Measurements from ENCODE around the gene ELFN2. TPM values are rescaled to one million over a fixed set of nuclear protein-coding genes. Genes with fewer than 3 reads are reported as not detected.

The ELFN2 gene
- total RNA-seq, 1 experiment from 2014 or later, result 0.07 TPM

DNA sequence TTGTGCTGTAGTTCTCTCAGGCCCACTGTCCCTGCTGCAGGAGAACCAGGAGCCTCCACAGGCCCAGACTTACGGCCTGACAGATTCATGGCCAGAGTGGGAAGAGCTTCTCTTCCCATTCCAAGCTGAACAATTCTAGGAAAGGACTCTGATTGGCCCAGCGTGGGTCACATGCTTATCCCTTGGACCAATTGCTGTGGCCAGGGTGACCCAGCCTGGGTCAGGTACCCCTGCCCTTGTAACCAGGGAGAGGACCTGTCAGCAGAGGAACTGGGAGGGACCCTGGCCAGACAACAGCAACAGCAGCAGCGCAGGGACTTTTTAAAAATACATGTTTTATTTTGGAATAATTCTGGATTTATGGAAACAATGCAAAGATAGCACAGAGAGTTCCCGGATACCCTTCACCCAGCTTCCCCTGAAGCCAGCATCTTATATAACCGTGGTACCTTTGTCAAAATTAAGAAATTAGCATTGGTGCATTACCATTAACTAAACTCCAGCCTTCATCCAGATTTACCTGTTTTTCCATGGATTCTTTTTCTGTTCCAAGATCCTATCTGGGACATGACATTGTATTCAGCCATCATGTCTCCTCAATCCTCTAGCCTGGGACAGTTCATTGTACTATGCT is 8.8 kb upstream of the ELFN2 start:
- peaks cover 7% of the 10 kb centered on the region; the same call in 1 of the 2 replicates for H3K9me3 ChIP-seq
- H3K27me3 ChIP-seq, result peaks cover 4% of the 10 kb centered on the region; the same call in 1 of the 2 replicates
- no peak overlapping the region for H3K4me3 ChIP-seq
- no peak for DNase-seq
- no peaks in the 10 kb centered on the region for H3K36me3 ChIP-seq

DNA sequence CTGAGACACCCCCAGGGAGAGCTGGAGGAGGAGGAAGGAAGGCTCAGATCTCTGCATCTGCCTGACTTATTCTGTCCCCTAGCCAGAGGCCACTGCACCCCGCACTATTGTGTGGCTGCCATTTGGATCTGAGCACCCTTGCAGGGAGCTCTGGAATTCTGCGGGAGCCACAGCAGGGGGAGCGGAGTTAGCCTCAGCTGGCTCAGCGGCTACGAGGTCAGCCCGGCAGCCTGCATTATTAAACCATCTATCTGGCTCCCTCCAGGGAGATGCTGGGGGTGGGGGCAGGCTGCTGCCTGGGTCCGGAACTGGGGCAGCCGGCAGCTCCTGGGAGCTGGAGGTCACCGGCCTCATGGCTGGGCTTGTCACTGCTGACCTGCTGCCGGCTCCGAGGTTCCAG is 6.5 kb upstream of the ELFN2 start:
- DNase-seq, result no peak
- no peaks in the 10 kb centered on the region for H3K27me3 ChIP-seq
- peaks cover 7% of the 10 kb centered on the region; the same call in 1 of the 2 replicates for H3K9me3 ChIP-seq
- H3K36me3 ChIP-seq, result no peaks in the 10 kb centered on the region
- no peak overlapping the region for H3K4me3 ChIP-seq

DNA sequence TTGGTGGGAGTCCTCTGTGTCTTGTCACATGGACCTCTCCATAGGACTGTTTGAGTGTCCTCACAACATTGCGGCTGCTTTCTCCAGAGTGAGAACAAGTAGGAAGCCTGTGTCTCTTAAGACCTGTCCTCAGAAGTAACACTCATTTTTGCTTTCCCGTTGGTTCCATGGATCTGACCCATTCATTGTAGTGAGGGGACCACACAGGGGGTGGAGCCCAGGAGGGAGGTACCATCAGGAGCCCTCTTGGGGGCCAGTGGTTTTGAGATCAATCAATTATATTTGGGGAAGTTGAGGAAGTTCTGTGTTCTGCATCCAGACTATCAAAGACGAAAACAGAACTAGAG is 5.4 kb upstream of the ELFN2 start:
- Histone ChIP-seq H3K27me3 (peaks cover 9% of the 10 kb centered on the region; the same call in 1 of the 2 replicates), H3K9me3 (peaks cover 7% of the 10 kb centered on the region; the same call in 1 of the 2 replicates), H3K4me3 (no peak overlapping the region), H3K36me3 (no peaks in the 10 kb centered on the region)
- DNase-seq, result no peak

DNA sequence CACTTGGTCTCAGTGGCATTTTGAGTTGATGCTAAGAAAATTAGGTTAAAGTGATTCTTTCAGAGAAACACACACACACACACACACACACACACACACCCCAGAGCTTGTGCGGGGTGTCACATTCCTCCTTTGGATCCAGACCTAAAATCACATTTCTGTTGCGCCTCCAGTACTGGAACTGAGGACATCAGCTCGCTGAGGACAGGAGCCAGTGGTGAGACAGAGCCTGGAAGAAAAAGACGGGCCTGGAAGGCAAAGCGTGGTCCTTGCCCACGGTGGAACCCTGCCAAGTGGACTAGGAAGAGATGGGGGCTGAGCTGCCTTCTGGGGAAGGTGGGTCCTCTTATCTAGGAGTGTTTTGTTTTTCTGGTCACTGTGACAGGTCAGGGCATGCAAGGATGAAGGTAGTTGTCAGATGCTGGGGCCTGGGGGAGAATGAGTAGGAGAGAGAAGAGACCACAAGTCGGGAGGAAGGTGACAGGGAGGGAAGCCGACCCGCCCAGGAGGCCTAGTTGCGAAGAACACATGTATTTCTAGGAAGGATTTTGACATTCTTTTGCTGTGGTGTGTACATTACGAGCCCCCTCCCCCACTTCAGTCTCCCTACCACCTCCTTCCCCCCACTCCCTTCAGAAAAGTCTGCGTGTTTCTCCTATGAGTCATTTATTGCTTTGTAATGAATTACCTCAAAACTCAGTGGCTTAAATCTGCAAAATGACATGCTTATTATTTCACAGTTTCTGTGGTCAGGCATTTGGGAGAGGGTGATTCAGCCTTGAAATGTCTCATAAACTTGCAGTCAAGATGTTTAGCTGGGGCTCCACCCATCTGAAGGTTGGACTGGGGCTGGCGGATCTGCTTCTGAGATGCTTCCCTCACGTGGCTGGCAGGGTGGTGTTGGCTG is 4.8 kb upstream of the ELFN2 start:
- Histone ChIP-seq H3K4me3 (no peak overlapping the region), H3K9me3 (peaks cover 7% of the 10 kb centered on the region; the same call in 1 of the 2 replicates), H3K27me3 (peaks cover 11% of the 10 kb centered on the region), H3K36me3 (no peaks in the 10 kb centered on the region)
- DNase-seq, result peak; percentile 51

DNA sequence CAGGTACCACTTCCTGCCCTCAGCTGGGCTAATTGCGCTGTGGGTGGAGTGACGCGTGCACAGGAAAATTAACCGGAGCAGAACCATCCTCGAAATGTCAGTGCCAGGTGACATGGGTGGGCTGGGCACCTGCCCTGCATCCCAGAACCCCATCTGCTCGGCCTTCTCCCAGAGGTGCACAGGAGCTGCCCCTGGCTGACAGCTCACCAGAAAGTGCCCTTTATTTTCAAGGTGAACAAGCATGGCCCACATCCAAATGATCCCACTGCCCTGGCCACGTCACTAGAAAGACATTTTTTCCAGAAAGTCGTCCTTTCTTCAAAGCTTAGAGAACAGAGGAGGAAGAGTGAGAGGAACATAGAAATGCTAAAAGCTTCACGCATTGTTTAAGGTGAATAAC is 4.1 kb upstream of the ELFN2 start:
- H3K36me3 ChIP-seq, result no peaks in the 10 kb centered on the region
- peaks cover 15% of the 10 kb centered on the region for H3K27me3 ChIP-seq
- H3K4me3 ChIP-seq, result no peak overlapping the region
- peaks cover 7% of the 10 kb centered on the region; the same call in 1 of the 2 replicates for H3K9me3 ChIP-seq
- DNase-seq, result no peak

DNA sequence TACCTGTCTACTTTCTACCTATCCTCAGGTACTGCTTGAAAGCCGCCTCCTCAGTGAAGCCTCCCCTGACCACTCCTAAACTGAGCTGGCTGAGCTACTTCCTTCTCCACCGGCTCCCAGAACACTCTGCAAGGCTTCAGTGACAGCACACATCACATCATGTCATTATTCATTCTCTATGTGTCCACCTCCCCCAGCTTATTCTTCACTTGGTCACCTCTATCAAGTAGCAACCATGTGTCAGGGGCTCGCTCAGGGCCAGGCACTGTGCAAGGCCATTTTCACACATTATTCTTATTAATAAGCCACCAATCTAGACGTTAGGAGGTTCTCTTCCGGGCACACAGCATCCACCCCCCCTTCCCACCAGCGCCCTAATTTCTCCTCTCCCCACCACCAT is 3.7 kb upstream of the ELFN2 start:
- DNase-seq, result no peak
- Histone ChIP-seq H3K27me3 (peaks cover 17% of the 10 kb centered on the region), H3K9me3 (peaks cover 7% of the 10 kb centered on the region; the same call in 1 of the 2 replicates), H3K36me3 (no peaks in the 10 kb centered on the region), H3K4me3 (no peak overlapping the region)

DNA sequence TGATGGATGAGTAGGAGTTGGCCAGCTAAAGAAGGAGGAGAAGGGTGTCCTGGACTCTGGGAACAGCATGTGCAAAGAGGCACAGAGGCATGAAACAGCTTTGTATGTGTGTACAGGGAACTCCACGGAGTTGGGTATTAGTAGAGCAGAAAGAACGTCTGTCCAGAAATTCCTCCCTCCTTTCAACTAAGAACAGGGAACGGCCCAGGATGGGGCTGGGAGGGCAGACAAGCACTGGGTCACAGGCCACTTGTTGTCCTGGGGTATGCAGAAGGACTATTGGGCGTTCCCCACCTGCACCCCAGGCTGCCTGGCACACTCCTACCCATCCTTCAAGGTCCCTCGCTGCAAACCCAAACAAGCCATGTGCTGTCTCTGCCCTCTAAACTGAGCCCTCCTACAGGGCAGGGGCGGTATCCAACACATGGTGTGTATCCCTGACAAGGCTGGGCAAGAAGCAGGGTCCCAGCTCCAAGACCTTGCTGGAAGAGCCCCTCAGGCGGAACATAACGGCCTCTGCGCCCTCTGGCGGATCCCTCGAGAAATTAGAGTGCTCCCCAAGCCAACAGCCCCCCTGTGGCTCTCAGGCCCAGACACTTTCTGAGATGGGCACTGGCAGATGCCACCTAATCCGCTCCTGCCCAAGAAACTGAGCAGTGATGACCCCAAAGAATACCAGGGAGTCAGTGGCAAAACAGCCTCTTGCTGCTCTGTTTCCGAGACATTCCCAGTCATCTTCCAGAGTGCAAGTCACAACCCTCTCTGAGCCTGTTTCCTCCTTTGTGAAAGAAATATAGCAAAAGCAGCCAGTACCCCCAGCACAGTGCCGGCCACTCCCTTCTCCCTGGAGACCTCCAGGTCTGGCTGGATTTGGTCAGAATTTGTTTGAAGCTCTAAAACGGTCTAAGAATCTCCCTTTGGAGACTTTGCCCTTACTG is 1.6 kb upstream of the ELFN2 start:
- H3K27me3 ChIP-seq, result peaks cover 18% of the 10 kb centered on the region
- H3K36me3 ChIP-seq, result no peaks in the 10 kb centered on the region
- no peak overlapping the region for H3K4me3 ChIP-seq
- DNase-seq, result peak; percentile 47
- peaks cover 7% of the 10 kb centered on the region; the same call in 1 of the 2 replicates for H3K9me3 ChIP-seq

DNA sequence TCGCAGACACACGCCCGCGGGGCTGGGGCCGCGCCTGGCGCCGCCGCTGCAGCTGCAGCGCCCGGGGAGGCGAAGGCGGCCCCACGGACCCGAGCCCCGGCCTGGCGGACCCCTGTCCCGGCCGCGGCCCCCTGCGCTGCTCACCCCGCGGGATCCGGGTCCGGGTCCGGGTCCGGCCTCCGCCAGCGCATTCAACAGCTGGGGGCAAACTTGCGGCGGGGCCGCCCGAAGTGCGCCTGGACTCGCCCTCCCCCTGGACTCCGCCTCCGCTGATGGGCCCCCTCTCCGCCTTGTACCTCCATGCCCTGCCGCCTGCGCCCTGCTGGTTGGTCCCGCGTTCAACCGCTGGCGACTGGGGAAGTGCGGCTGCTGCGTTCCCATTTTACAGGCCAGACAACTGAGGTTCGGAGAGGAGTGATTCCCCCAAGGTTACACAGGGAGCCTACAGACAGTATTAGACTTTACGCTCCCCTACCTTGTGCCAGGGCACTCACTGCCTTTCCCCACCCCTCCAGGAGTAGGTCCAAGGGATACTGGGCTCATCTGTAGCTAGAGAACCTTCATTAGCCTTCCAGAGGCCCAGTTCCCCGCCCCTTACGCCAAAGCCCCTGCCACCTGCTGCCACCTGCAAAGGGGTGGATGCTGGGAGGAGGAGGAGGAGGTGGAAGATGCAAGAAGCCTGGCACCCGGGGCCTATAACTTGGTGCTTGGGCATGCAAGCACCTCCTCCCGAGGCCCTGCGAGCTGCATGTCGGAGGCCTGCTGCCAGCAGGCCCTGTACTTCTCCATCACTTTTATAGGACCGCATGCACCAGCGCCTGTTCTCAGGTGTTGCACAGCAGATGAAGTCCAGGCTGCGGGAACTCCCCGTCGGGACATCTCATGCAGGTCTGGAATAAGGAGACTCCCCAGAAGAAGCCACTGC is 694 bp upstream of the ELFN2 start:
- no peak for DNase-seq
- Histone ChIP-seq H3K4me3 (no peak overlapping the region; the same call in 1 of the 2 replicates), H3K36me3 (no peaks in the 10 kb centered on the region), H3K27me3 (peaks cover 18% of the 10 kb centered on the region), H3K9me3 (peaks cover 7% of the 10 kb centered on the region; the same call in 1 of the 2 replicates)

DNA sequence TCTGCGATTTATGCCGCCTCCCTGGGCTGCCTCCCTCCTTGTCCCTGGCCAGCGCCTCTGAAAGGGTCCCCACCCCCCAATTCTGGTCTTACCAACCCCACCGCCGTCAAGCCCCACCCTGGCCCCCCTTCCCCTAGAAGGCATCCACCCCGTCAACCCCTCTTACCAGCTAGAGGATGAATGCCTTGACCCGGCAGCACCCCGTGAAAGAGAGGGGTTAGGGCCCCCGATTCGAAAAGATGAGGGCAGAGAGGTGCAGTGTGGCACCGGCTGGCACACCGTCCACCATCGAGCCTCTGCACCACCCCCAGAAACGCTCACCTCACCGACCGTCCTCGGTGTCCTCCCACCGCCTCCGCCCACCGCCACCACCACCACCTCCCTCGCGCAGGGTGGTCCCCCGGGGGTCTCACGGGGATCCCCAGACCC is 559 bp downstream of the ELFN2 start:
- peaks cover 18% of the 10 kb centered on the region for H3K27me3 ChIP-seq
- no peak for DNase-seq
- peak overlapping the region; percentile 41; the same call in 1 of the 2 replicates for H3K4me3 ChIP-seq

DNA sequence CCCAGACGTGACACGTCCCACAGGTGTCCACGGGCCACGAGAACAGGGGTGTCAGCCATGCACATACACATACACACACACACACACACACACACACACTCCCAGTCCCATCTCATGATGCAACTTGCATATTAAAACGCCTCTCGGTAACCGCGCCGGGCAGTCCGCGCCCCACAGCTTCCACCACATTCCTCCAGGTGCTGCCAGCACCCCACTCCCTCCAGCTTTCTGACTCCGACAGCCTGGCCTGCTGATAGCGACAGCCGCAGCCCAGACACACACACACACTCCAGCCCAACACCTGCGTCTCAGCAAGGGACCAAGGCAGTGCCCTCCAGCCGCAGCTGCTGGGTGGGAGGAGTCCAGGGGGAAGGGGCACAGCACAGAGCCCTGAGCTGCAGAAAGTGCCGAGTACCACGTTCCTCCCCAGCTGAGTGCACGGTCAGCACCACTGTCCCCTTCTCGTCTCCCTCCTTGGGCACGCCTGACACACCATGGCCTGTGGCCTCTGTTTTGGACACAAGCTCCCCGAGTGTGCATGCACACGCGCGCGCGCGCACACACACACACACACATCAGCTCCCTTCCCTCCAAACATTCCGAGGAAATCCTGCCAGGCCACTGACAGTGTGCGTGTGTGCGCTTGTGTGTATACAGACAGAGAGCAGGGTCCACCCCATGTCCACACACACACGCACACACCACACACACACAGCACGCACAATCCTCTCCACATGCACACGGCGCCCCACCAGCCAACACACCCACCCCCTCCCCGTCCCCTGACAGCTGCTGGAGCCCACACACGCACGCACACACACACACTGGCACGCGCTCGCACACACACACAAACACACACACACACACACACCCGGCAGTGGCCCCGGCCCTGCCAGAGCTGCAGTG is 1.2 kb downstream of the ELFN2 start:
- no peak for DNase-seq
- H3K36me3 ChIP-seq, result no peaks in the 10 kb centered on the region
- H3K4me3 ChIP-seq, result no peak overlapping the region
- no peaks in the 10 kb centered on the region for H3K9me3 ChIP-seq
- H3K27me3 ChIP-seq, result peaks cover 19% of the 10 kb centered on the region

More for the DNA sequence above, 559 bp downstream of the ELFN2 start:
- Histone ChIP-seq H3K9me3 (no peaks in the 10 kb centered on the region), H3K36me3 (no peaks in the 10 kb centered on the region)

DNA sequence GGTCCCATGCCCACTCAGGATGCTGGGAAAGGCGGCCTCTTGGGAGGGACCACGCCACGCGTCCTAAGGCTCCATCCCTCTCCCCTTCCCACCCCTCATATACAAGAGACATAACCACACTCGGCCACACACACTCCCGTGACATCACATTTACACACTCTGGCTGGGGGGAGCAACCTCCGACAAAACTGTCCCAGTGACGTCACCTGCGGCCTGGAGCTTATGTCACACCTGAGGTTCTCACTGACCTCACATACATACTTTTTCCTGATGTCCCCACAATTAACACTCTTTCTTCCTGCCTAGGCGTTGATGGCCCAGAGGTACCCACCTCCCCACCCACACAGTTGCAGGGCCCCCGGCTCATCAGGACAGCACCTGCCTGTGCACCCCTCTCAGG is 1.9 kb downstream of the ELFN2 start:
- Histone ChIP-seq H3K4me3 (no peak overlapping the region), H3K36me3 (no peaks in the 10 kb centered on the region), H3K9me3 (no peaks in the 10 kb centered on the region), H3K27me3 (peaks cover 24% of the 10 kb centered on the region)
- DNase-seq, result no peak

DNA sequence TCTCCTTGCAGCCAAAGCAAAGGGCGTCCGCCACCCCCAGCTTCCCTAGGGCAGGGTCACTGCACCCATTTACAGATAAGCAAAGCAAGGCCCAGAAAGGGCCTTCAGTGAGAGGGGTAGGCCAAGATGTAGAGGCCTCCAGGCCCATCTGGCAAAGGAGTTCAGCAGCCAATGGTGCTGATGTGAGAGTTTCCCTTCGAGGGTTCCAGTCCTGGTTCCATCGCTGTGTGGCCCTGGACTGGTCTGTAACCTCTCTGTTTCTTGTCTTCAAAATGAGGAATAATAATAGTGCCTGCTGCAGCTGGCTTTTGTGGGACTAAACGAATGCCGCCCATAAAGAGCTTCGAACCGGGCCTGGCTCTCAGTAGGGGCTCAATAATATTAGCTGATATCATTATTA is 4.0 kb downstream of the ELFN2 start:
- Histone ChIP-seq H3K9me3 (no peaks in the 10 kb centered on the region), H3K27me3 (peaks cover 27% of the 10 kb centered on the region), H3K36me3 (no peaks in the 10 kb centered on the region), H3K4me3 (no peak overlapping the region)
- DNase-seq, result no peak

DNA sequence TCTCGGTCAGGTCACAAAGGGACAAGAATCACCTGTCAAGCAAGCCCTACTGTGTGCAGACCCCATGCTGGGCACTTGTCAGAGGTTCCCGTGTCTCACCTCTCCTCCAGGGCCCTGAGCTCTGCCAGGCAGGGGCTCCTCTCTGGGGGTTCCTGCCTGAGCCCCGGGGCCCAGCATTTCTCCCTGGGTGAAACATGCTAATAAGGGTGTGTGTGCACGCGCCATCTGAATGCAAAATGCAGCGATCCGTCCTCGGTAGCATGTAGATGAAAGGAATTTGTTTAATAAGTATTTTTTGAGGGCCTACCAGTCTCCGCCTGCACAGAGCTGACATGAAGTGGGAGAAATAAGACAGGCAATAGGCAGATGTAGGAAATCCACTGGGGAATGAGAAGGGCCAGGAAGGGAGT is 5.8 kb downstream of the ELFN2 start:
- no peak for DNase-seq
- peaks cover 16% of the 10 kb centered on the region; the same call in 1 of the 2 replicates for H3K27me3 ChIP-seq

DNA sequence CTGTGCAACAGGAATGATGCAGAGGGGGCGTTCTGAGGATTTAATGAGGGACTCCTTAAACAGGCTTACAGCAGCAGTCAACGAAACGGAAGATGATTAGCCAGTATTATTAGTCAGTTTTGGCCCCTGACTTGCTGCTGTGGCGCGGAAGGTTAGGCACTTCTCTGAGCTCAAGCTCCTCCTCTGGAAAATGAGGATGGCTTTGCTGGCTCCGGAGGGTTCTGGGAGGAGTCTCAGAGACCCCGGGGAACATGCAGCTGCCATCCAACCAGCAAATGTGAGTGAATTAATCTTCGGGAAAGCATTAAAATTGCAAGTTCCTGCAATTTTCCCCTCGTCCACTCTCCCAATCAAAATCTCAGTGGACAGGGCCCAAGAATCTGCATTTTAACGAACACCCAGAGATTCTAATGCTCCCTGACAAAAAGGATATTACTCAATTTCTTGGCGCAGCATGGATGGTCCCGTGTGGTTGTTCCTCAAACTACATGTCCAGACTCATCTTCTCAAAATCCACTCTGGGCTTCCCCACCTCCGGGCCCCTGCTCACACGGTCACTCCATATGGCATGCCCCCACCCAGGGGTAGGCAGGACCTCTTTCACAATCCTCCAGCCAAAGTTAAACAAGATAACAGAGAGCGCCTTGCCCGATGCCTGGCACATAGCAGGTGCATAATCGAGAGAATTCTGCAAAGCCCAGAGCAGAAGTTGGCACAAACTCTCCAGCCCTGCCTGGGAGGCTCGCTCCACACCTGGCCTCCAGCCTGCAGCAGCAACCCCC is 6.4 kb downstream of the ELFN2 start:
- Histone ChIP-seq H3K4me3 (no peak overlapping the region), H3K36me3 (no peaks in the 10 kb centered on the region), H3K27me3 (peaks cover 14% of the 10 kb centered on the region; the same call in 1 of the 2 replicates), H3K9me3 (no peaks in the 10 kb centered on the region)
- no peak for DNase-seq

More for the DNA sequence above, 5.8 kb downstream of the ELFN2 start:
- Histone ChIP-seq H3K4me3 (no peak overlapping the region), H3K9me3 (no peaks in the 10 kb centered on the region), H3K36me3 (no peaks in the 10 kb centered on the region)
